HG03342 (cell line): ENCODE results near the gene BCOR.

Source experiments
- ATAC-seq: cut with Tn5 transposase; IDR thresholded peaks from one replicate; pipeline ENCODE4 v1.9.1; 2021; ENCODE audit warnings: mild to moderate bottlenecking, moderate library complexity; ENCODE audit not compliant: unreplicated experiment

The BCOR gene

GRCh38 chrX:40035726-40036125 is 62.0 kb downstream of the BCOR start:
- ATAC-seq = no peak

GRCh38 chrX:40031911-40032310 is 65.8 kb downstream of the BCOR start:
- ATAC-seq = no peak

GRCh38 chrX:40030205-40030604 is 67.6 kb downstream of the BCOR start:
- ATAC-seq = no peak

GRCh38 chrX:40022421-40022820 is 75.3 kb downstream of the BCOR start:
- ATAC-seq = no peak

- ATAC-seq = no peak
These were observed 76.1 kb downstream of the BCOR start for GRCh38 chrX:40021647-40022046.

GRCh38 chrX:40019541-40019940 is 78.2 kb downstream of the BCOR start:
- ATAC-seq = no peak

GRCh38 chrX:40018041-40018440 is 79.7 kb downstream of the BCOR start:
- ATAC-seq = no peak

- no peak for ATAC-seq
These were observed 81.0 kb downstream of the BCOR start for GRCh38 chrX:40016749-40017148.

GRCh38 chrX:40015693-40016092 is 82.1 kb downstream of the BCOR start:
- ATAC-seq = no peak

- no peak for ATAC-seq
These were observed 84.2 kb downstream of the BCOR start for GRCh38 chrX:40013266-40014195.

GRCh38 chrX:40012868-40013265 is 84.9 kb downstream of the BCOR start:
- ATAC-seq = no peak

- no peak for ATAC-seq
These were observed 85.5 kb downstream of the BCOR start for GRCh38 chrX:40012039-40012867.

GRCh38 chrX:40011322-40012038 is 86.3 kb downstream of the BCOR start:
- no peak for ATAC-seq

- ATAC-seq = no peak
These were observed 87.0 kb downstream of the BCOR start for GRCh38 chrX:40010550-40011321.

GRCh38 chrX:40009890-40010289 is 87.9 kb downstream of the BCOR start:
- ATAC-seq = no peak

GRCh38 chrX:40009462-40009851 is 88.3 kb downstream of the BCOR start:
- ATAC-seq = no peak

GRCh38 chrX:40008791-40009461 is 88.8 kb downstream of the BCOR start:
- ATAC-seq = no peak

GRCh38 chrX:40007756-40008705 is 89.7 kb downstream of the BCOR start:
- ATAC-seq = no peak
